Embryonic facial prominence (tissue), 1 donor: ENCODE results near the gene FUCA1.
"Not testable (repeated sequence)": the region's sequence is repeated elsewhere in the genome, so short reads cannot be mapped to it uniquely, and the experiment has no call there.

Experiments
- DNase-seq: peaks from one replicate; pipeline ENCODE4 v3.0.0-alpha.2; 2016; ENCODE audit errors: extremely low spot score

FUCA1 gene

DNA sequence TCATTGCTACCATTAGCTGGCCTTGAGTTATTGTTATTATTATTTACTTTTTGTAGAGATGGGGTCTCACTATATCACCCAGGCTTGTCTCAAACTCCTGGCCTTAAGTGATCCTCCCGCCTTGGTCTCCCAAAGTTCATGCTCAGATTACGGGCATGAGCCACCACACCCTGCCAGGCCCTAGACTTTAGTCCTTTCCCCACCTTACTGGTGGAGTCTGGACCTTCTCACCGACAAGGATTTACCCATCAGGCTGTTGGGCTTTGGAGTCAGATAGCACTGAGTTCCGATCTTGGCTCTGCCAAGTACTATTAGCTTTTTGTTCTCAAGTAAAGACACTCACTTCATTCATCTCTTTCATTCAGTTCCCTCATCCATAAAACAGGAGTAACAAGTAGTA is 27.9 kb upstream of the FUCA1 start:
- no peak for DNase-seq

DNA sequence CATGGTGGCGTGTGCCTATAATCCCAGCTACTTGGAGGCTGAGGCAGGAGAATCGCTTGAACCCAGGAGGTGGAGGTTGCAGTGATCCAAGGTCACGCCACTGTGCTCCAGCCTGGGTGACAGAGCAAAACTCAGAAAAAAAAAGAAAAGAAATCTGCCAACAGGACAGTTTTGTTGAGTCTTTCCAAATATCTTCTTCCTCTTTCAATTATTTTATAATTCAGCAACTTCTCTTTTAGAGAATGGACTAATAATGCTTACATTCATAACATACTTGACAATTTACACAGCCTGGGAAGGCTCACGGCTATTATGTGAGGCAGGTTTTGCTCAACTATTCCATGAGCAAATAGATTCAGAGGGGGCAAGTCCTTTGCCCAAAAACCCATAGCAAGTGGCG is 27.0 kb upstream of the FUCA1 start:
- no peak for DNase-seq

DNA sequence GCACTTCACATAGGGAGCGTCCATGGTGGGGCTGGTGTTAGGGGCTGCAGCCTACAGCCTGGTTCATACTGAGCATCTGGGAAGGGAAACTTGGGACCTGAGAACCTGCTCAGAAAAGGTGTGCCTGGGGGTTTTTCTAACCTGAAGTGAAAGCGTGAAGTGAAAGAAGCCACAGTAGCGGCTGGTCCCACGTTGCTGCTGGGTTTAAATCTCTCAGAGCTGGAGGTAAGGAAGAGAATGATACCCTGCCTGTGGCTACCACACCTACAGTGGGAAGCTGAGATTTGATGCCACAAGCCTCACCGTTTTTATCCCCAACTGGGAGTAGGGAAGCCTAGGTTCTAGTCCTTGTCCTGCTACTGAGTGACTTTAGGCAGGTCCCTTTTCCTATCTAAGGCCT is 21.0 kb upstream of the FUCA1 start:
- no peak for DNase-seq

DNA sequence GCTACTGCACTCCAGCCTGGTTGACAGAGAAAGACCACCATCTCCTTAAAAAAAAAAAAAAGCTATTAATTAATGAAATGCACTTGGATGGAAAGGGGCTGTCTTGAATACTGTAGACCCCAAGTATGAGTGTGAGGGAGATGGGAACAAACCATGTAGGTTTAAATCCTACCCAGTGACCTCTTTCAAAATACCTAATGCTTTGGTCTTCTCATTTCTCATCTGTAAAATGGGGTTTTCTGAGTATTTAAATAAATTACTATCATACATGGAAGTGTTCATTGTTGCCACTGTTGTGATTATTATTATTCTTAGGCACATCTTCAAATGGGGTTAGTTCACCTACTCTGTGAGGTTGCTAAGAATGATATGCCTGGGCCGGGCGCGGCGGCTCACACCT is 17.1 kb upstream of the FUCA1 start:
- DNase-seq, result no peak

DNA sequence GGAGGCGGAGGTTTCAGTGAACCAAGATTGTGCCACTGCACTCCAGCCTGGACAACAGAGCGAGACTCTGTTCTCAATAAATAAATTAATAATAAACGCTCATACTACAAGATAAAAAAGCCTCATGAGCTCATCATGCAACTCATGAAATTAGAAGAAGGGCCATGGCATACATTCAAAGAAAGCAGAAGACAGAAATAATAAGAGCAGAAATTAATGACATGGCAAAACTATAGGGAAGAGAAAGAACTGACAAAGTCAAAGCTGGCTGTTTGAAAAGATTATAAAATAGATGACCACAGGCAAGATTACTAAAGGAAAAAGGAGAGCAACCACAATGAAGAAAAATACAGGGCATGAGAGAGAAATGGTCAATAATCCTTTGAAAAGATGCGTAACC is 14.7 kb upstream of the FUCA1 start:
- DNase-seq, result no peak

DNA sequence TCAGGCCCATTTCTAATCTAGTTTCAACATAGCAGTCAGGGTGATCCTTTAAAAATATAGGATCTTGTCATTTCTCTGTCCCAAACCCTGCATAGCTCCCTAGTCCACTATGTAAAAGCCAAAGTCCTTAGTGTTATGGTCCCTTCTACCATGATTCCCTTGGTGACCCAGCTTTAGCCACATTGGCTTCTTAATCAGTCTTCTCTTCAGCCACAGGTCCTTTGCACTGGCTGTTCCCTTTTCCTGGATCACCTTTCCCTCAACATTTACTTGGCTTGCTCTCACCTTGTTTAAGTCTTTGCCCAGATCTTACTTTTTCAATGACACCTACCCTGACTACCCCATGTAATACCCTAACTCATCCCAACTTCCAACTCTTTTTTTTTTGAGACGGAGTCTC is 11.7 kb upstream of the FUCA1 start:
- DNase-seq, result no peak

DNA sequence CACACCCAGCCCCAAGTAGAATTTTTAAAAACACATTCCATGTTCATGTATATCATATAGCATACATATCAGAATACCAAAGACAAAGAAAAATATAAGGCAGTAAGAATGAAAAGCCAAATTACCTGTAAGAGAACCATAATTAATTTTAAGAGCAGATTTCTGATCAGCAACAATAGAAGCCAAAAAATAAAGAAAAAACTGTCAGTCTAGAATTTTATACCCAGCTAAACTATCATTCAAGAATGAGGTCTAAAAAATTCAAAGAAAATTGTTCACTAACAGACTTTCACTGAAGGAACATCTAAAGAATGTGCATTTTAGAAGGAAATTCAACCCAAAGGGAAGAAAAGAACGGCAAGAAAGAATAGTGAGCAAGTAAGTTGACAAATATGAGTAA is 10.6 kb upstream of the FUCA1 start:
- DNase-seq, result no peak

DNA sequence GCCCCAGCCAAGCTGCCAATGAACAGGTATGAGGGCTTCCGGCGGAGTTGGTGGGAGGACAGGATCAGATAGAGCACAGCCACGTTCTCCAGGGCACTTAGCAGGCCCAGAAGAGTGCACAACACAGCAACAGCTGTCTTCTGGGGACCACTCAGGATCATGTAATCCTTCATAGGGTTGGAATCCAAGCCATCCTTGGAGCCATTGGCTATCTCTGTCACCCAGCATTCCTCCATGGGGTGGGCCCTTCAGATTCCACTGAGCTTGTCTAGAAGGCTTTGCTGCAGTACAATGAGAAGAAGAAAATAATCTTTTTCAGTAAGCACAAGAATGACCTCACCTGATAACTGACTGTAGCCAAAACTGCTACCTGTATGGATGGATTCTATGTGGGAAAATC is 7.3 kb upstream of the FUCA1 start:
- no peak for DNase-seq

DNA sequence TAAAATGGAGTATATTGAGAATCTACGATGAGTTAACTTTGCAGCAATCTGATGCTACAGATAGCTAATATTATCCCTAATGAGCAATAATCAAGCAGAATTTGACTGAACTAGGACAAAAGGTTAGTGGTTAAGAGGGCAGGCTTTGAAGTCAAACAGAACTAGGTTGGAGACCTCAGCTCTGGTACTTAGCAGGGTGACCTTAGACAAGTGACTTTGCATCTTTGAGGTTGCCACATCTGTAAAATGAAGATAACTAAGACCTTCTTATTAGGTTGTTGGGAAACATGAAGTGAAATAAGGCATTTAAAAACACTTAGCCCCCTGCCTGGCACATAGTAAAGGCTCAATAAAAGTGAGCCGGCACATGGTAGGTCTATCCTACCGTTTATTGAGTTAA is 4.3 kb upstream of the FUCA1 start:
- DNase-seq, result no peak

DNA sequence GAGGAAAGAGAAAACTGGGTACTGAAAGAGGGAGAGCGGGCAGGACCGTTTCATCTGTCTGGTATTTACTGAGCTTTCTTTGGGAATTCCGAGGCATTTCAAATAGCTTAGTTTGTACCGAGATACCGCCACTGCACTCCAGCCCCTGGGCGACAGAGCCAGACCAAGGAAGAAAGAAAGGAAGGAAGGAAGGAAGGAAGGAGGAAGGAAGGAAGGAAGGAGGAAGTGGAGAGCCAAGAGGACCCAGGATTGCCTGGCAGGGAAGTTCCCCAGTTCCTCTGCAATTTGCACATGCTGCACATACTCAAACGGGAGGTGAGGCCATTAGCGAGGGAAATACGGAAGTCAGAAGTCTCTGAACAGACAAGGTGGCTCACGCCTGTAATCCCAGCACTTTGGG is 961 bp upstream of the FUCA1 start:
- no peak for DNase-seq

DNA sequence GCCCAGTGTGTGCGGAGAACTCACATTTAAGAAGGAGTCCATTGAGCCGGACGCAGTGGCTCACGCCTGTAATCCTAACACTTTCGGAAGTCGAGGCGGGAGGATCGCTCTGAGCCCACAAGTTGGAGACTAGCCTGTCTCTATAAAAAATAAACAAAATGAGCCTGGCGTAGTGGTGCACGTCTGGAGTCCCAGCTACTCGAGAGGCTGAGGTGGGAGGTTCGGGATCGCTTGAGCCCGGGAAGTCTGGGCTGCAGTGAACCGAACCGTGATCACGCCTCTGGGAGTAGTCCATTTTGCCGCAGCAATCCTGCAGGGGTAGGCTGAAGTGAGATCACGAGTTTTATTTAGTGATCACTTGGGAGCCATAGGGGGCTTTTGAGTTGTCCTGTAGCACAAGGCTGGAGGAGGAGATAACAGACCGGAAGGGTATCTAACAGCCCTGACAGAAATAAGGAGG is 497 bp upstream of the FUCA1 start:
- no peak for DNase-seq

DNA sequence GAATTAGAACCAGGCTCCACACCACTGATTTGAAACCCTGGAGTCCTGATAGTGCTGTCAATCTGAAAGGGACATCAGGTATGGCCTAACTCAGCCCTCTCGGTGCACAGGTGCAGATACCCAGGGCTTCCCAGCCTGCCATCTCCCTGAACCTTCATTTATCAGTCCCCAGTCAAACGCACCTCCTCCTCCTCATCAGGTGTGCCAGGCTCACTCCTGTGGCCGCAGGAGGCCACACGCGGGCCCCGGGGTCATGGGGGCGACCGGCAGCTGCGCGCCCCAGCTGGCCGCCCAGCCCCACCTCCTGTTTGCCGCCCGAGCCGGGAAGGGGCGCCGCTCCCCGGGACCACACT is 572 bp downstream of the FUCA1 start:
- no peak for DNase-seq

DNA sequence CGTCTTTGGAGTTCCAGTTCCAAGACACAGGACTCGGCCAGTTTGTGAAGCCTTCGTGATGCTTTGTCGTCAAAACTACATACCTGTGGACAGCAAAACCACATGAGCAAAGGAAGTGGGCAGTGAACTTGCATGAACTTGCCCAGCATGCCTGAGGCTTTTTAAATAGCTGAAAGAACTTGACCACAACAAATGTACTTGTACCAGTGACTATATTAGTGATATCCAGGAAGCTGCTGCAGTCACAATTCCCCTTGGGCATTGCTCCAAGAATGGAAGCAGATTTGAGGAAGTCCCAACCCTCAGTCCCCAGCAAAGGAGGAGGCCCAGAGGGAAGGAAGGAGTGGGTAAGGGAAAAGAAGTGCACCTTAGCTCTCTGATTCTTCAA is 2.6 kb downstream of the FUCA1 start:
- DNase-seq, result no peak

DNA sequence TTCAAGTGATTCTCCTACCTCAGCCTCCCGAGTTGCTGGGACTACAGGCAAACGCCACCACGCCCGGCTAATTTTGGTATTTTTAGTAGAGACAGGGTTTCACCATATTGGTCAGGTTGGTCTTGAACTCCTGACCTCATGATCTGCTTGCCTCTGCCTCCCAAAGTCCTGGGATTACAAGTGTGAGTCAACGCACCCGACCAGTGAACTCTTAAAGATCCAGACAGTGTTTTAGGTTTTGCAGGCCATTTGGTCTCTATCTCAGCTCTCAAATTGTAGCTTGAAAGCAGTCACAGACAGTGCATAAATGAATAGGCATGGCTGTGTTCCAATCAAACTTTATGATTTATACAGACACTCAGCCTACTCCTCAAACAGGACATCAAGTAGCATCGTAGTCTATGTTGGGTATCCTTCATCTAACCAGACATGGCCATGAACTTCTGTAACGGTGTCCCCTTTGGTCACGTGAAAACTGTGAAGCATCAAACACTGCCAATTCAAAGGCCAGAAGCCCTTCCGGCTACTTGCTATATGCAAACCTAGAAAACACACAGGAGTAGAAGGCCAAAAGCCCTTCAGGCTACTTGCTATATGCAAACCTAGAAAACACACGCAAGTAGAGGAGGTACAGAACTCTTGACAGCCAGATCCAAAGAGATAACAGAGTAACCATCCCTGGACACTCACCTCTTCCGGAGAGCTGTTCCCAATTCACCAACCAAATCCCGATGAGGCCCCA is 3.1 kb downstream of the FUCA1 start:
- DNase-seq, result no peak

DNA sequence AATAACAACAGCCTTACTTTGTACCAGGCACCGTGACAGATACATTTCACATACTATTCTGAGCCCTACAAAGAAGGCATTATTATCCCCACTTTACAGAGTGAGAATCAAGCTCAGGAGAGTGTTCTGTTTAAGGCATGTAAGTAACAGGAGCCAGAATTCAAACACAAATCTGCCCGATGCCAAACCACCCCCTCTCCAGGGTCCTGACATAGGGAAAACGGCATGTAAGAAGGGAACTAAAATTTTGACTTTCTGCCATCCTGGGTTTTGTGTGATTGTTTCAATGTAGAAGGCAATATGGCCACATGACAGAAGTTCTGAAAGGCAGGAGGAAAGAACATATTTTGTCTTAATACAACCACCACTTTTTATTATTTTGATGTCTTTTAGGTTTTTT is 5.5 kb downstream of the FUCA1 start:
- no peak for DNase-seq

DNA sequence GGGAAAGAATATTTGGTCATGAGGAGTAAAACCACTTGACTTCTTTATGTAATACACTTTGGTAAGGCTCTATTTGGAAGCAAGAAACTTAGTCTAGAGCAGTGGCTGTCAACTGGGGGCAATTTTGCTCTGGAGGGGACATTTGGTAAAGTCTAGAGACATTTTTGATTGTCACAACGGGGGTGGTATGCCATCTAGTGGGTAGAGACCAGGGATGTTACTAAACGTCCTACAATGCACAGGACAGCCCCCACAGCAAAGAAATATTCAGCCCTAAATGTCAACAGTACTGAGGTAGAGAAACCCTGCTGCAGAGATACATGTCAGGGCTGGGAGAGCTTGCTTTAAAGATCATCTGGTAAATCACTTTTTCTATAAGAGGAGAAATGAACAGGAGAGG is 13.5 kb downstream of the FUCA1 start:
- DNase-seq, result no peak

DNA sequence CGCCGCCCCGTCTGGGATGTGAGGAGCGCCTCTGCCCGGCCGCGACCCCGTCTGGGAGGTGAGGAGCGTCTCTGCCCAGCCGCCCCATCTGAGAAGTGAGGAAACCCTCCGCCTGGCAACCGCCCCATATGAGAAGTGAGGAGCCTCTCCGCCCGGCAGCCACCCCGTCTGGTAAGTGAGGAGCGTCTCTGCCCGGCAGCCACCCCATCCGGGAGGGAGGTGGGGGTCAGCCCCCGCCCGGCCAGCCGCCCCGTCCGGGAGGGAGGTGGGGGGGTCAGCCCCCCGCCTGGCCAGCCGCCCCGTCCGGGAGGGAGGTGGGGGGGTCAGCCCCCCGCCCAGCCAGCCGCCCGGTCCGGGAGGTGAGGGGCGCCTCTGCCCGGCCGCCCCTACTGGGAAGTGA is 15.0 kb downstream of the FUCA1 start:
- DNase-seq, result not testable (repeated sequence)

DNA sequence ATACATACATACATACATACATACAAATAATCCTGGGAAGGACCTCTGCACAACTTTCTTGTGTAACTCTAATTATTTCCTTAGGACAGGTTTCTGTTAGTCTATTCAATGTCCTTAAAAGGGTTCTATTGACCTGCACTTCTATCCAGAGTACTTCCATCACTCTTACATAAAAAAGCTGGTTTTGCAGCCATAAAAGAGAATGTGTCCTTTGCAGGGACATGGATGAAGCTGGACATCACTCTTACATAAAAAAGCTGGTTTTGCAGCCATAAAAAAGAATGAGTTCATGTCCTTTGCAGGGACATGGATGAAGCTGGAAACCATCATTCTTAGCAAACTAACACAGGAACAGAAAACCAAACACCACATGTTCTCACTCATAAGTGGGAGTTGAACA is 16.7 kb downstream of the FUCA1 start:
- not testable (repeated sequence) for DNase-seq

DNA sequence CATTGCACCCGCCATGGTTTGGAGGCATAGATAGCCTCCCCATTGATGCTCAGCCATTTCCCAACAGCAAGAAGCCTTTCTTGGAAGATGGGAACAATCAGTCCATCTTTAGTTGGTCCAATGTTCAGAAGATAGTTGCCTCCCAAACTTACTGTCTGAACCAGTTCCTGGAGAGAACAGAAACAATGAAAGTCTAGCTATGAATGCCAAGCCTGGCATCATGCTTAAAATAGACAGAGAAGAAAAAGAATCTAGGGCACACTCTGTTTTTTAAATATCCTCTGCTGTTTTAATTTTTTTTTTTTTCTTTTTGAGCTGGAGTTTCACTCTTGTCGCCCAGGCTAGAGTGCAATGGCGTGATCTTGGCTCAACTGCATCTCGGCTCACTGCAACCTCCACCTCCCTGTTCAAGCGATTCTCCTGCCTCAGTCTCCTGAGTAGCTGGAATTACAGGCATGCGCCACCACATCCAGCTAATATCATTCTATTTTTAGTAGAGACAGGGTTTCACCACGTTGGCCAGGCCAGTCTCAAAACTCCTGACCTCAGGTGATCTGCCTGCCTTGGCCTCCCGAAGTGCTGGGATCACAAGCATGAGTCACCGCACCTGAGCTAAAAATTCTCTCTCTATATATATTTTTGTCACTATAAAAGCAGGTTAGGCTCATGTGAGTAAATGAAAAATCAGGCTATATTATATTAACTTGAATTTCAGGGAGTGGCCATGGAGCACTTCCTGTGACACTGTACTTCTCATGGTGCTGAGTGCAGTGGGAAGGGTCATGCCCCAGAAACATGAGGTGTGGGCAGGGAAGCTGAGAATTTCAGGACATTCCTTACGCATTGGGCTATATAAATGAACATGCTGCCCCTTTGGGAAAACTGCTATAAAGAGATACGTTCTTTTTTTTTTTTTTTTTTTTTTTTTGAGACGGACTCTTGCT is 19.1 kb downstream of the FUCA1 start:
- no peak for DNase-seq

DNA sequence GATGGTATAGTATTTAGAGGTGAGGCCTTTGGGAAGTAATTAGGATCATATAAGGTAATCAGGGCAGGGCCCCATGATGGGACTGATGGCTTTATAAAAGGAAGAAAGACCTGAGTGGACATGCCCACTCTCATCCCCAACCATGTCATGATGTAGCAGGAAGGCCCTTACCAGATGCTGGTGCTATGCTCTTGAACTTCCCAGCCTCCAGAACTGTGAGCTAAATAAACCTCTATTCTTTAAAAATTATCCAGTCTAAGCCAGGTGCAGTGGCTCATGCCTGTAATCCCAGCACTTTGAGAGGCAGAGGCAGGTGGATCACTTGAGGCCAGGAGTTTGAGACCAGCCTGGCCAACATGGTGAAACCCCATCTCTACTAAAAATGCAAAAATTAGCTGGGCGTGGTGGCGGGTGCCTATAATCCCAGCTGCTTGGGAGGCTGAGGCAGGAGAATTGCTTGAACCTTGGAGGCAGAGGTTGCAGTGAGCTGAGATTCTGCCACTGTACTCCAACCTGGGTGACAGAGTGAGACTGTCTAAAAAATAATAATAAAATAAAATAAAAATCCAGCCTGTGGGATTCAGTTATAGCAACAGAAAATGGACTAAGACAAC is 20.5 kb downstream of the FUCA1 start:
- DNase-seq, result not testable (repeated sequence)

DNA sequence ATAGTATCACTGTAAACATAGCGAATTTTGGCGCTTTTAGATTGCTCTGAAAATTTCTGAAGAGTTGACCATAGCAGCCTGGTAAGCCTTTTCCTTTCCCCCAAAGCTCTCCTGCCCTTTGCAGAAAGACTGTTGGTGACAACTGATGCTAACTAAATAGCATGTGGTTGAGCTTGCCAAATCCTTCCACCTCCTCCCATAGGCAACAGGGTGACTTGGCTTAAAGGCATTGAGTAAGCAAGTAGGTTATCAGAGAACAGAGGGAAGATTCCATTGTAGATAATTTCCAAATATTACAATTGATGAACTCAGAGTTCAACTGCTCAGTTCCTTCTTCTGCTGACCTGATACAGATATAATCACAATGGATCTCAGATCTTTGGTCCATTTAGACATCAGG is 22.9 kb downstream of the FUCA1 start:
- no peak for DNase-seq

DNA sequence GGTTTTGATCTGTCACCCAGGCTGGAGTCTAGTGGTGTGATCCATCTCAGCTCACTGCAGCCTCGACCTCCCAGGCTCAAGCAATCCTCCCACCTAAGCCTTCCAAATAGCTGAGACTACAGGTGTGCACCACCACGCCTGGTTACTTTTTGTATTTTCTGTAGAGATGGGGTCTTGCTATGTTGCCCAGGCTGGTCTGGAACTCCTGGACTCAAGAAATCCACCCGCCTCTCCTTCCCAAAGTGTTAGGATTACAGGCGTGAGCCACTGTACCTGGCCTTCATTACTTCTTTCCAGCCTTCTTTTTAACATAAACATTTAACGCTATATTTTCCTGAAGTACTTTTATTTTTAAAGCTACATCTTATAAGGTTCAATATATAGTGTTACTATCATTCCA is 24.4 kb downstream of the FUCA1 start:
- DNase-seq, result no peak

DNA sequence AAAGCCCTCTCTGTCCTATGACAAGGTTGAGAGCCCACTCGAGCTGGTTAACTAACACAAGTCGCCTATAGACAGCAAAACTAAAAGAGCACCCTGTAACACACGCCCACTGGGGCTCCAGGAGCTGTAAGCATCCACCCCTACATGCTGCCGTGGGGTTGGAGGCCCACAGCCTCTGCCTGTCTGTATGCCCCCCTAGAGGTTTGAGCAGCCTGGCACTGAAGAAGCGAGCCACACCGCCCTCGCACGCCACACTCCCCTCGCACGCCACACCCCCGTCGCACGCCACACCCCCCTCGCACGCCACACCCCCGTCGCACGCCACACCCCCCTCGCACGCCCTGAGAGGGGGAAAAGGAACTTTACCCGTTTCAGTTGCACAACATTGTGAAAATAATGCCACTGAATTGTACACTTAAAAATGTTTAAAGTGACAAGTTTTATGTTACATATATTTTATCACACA is 29.7 kb downstream of the FUCA1 start:
- DNase-seq, result no peak
